H1 (cell line): ENCODE measurements around the gene PARD3.

ENCODE experiments used
- PHF8 ChIP-seq: fragments of 200-600 bp; sonication (generic); conservative IDR thresholded peaks from 2 replicates; pipeline ENCODE4 v1.7.1; 2012; ENCODE audit warnings: low read depth, mild to moderate bottlenecking, inconsistent platforms, low read length, moderate library complexity
- POLR2A ChIP-seq, 2 experiments: IDR thresholded peaks; 1 replicate in 1 of 2; 2 replicates in 1 of 2; pipeline ENCODE4 v1.6.1; 2011; ENCODE audit warnings: low read depth in 2 of 2, low read length in 2 of 2, mild to moderate bottlenecking in 2 of 2; ENCODE audit errors: control extremely low read depth in 1 of 2
- TF ChIP-seq, protein P1 (sequence below), 3 experiments: IDR thresholded peaks; 1 replicate in 2 of 3; 2 replicates in 1 of 3; pipeline versions ENCODE4 v1.5.1 to v1.6.1; 2011; ENCODE audit warnings: low read length in 3 of 3, mild to moderate bottlenecking in 3 of 3, inconsistent platforms in 2 of 3, low read depth in 1 of 3, moderate library complexity in 1 of 3; ENCODE audit not compliant: insufficient read depth in 1 of 3; ENCODE audit errors: control extremely low read depth in 1 of 3

DNA sequence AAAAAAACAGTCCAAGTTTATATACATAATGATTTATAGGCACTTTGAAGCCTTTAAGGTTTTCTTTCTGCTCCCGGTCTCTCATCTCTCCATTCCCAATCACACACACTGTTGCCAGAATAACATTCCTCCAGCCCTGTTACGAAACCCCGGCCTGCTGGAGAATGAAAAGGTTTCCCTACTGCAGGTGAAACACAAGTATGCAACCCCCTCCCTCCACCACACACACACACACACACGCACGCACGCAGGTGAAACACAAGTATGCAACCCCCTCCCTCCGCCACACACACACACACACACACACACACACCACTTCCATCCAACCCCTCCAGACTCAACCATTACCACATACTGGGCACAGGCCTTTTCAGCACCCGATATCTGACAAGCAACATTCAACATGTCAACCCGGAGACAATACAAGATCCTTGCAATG, 87.5 kb downstream of the PARD3 start:
- TF ChIP-seq PHF8 (no peak), POLR2A (IDR thresholded peaks at IDR 0.05; ENCODE audit: control extremely low read depth in 1 of 2, low read depth in 2 of 2, low read length in 2 of 2) (no peak)
- TF ChIP-seq, protein P1, sequence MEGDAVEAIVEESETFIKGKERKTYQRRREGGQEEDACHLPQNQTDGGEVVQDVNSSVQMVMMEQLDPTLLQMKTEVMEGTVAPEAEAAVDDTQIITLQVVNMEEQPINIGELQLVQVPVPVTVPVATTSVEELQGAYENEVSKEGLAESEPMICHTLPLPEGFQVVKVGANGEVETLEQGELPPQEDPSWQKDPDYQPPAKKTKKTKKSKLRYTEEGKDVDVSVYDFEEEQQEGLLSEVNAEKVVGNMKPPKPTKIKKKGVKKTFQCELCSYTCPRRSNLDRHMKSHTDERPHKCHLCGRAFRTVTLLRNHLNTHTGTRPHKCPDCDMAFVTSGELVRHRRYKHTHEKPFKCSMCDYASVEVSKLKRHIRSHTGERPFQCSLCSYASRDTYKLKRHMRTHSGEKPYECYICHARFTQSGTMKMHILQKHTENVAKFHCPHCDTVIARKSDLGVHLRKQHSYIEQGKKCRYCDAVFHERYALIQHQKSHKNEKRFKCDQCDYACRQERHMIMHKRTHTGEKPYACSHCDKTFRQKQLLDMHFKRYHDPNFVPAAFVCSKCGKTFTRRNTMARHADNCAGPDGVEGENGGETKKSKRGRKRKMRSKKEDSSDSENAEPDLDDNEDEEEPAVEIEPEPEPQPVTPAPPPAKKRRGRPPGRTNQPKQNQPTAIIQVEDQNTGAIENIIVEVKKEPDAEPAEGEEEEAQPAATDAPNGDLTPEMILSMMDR (IDR thresholded peaks at IDR 0.05; ENCODE audit: control extremely low read depth in 1 of 3, insufficient read depth in 1 of 3, low read depth in 1 of 3, low read length in 3 of 3), result no peak
